HEK293 (cell line): ENCODE measurements around the gene FBXO2.

Source experiments
- ATF2 ChIP-seq: fragments of 450-650 bp; formaldehyde crosslinking; IDR thresholded peaks from 2 replicates; pipeline ENCODE4 v1.5.1; 2016; ENCODE audit warnings: missing biosample characterization, missing genetic modification characterization, low read depth
- BCL11A ChIP-seq: fragments of 450-650 bp; formaldehyde crosslinking; IDR thresholded peaks from 2 replicates; pipeline ENCODE4 v1.5.1; 2016; ENCODE audit warnings: low read depth, missing biosample characterization, missing genetic modification characterization
- CTCF ChIP-seq: fragments of 450-650 bp; formaldehyde crosslinking; IDR thresholded peaks from 2 replicates; pipeline ENCODE4 v1.5.1; 2016; ENCODE audit warnings: missing biosample characterization, missing genetic modification characterization
- ELK4 ChIP-seq: IDR thresholded peaks from 2 replicates; pipeline ENCODE4 v1.6.1; 2011; ENCODE audit warnings: mild to moderate bottlenecking, low read depth, low read length, borderline replicate concordance
- PRDM6 ChIP-seq: fragments of 450-650 bp; formaldehyde crosslinking; IDR thresholded peaks from 2 replicates; pipeline ENCODE4 v1.5.1; 2017; ENCODE audit warnings: missing biosample characterization, missing genetic modification characterization
- RBAK ChIP-seq: fragments of 450-650 bp; formaldehyde crosslinking; IDR thresholded peaks from 2 replicates; pipeline ENCODE4 v1.5.1; 2016; ENCODE audit warnings: missing biosample characterization, missing genetic modification characterization
- REPIN1 ChIP-seq: fragments of 450-650 bp; formaldehyde crosslinking; IDR thresholded peaks from 2 replicates; pipeline ENCODE4 v1.5.1; 2017; ENCODE audit warnings: missing biosample characterization, missing genetic modification characterization, low read depth
- SP2 ChIP-seq: fragments of 450-650 bp; formaldehyde crosslinking; IDR thresholded peaks from 2 replicates; pipeline ENCODE4 v1.5.1; 2016; ENCODE audit warnings: missing biosample characterization, missing genetic modification characterization
- ZNF132 ChIP-seq: fragments of 450-650 bp; formaldehyde crosslinking; IDR thresholded peaks from 2 replicates; pipeline ENCODE4 v1.5.1; 2017; ENCODE audit warnings: missing biosample characterization, missing genetic modification characterization, borderline replicate concordance
- ZNF416 ChIP-seq: fragments of 450-650 bp; formaldehyde crosslinking; IDR thresholded peaks from 2 replicates; pipeline ENCODE4 v1.5.1; 2016; ENCODE audit warnings: missing biosample characterization, missing genetic modification characterization
- ZNF704 ChIP-seq: fragments of 450-650 bp; formaldehyde crosslinking; IDR thresholded peaks from 2 replicates; pipeline ENCODE4 v1.5.1; 2016; ENCODE audit warnings: missing biosample characterization, missing genetic modification characterization
- ZSCAN23 ChIP-seq: fragments of 450-650 bp; formaldehyde crosslinking; IDR thresholded peaks from 2 replicates; pipeline ENCODE4 v1.5.1; 2016; ENCODE audit warnings: missing biosample characterization, missing genetic modification characterization
- ZSCAN30 ChIP-seq: fragments of 450-650 bp; IDR thresholded peaks from 2 replicates; pipeline ENCODE4 v1.5.1; 2018; ENCODE audit warnings: missing biosample characterization, mild to moderate bottlenecking, missing genetic modification characterization, moderate library complexity

GRCh38 chr1:11649624-11650330 is 4.5 kb downstream of the FBXO2 start:
- TF ChIP-seq RBAK (tag by site-specific recombination): no peak
- TF ChIP-seq ZNF416 (tag by site-specific recombination): no peak
- TF ChIP-seq REPIN1 (tag by site-specific recombination): no peak
- TF ChIP-seq ZNF704: no peak
- TF ChIP-seq ZSCAN23 (tag by site-specific recombination): no peak
- TF ChIP-seq SP2 (tag by site-specific recombination): no peak; the same call in 1 of the 2 replicates
- no peak for TF ChIP-seq ZNF132 (tag by site-specific recombination)
- TF ChIP-seq ATF2 (tag by site-specific recombination): no peak
- TF ChIP-seq PRDM6 (tag by site-specific recombination): no peak
- no peak for TF ChIP-seq ZSCAN30 (tag by site-specific recombination)
- no peak for TF ChIP-seq ELK4
- TF ChIP-seq BCL11A: no peak
- TF ChIP-seq CTCF (tag by site-specific recombination): no peak
